GM12878 (cell line): ENCODE data around the gene ETV6. TPM values are rescaled to one million over a fixed set of nuclear protein-coding genes. Genes with fewer than 3 reads are reported as not detected.

Experiments used
- ATAC-seq: fragments of 200-7000 bp; cut with Tn5 transposase; 3 replicates; pipeline ENCODE4 v1.9.1; 2020; ENCODE audit warnings: mild to moderate bottlenecking, moderate library complexity
- BruUV-seq: library from RNA; stranded (reverse); fragments of 400-500 nt; replicated peaks from 2 replicates; lab custom pipeline; 2021; lab: Mats Ljungman, UMichigan
- CTCF ChIA-PET: fragments of 300-600 bp; sonication (Branson Sonifier 250); formaldehyde crosslinking; extraction: SDS; loops from one replicate; lab custom pipeline; 2021; ENCODE audit warnings: inconsistent platforms; lab: Yijun Ruan, JAX
- POLR2A ChIA-PET: fragments of 350-600 bp; formaldehyde crosslinking; extraction: SDS; loops from one replicate; lab custom pipeline; 2021; ENCODE audit warnings: inconsistent platforms; lab: Charles Lee
- RAD21 ChIA-PET: fragments of 300-600 bp; sonication (Branson Sonifier 250); formaldehyde crosslinking; loops from one replicate; lab custom pipeline; 2023; ENCODE audit warnings: antibody characterized with exemption; ENCODE audit not compliant: unreplicated experiment; lab: Charles Lee
- SMC1A ChIA-PET: fragments of 300-600 bp; sonication (Branson Sonifier 250); formaldehyde crosslinking; loops from one replicate; lab custom pipeline; 2023; ENCODE audit not compliant: unreplicated experiment, uncharacterized antibody; lab: Charles Lee
- DNase-seq: peaks from one replicate; pipeline ENCODE4 v3.0.0-alpha.2; 2011; ENCODE audit warnings: low read depth, low spot score
- FAIRE-seq: peaks from 3 replicates; lab custom pipeline; 2011; peaks lifted over from hg19 to GRCh38; lab: Jason Lieb, UNC
- H2AFZ ChIP-seq: 2 replicates; pipeline ENCODE4 v1.6.0; 2011; ENCODE audit warnings: low read depth, low read length, control low read depth; ENCODE audit not compliant: control insufficient read depth
- H3K27ac ChIP-seq: 2 replicates; pipeline ENCODE4 v1.5.1; 2011; ENCODE audit warnings: control low read depth; ENCODE audit not compliant: control insufficient read depth, insufficient read depth
- H3K27me3 ChIP-seq, 2 experiments: replicated peaks in 1 of 2; 2 replicates each; pipeline versions ENCODE4 v1.6.0 to v1.6.1; 2011; ENCODE audit warnings: low read length in 1 of 2; ENCODE audit not compliant: control insufficient read depth in 2 of 2, insufficient read depth in 2 of 2
- H3K36me3 ChIP-seq, 2 experiments: 2 replicates each; pipeline ENCODE4 v1.5.1; 2011; ENCODE audit warnings: low read length in 1 of 2; ENCODE audit not compliant: control insufficient read depth in 2 of 2, insufficient read depth in 2 of 2
- H3K4me1 ChIP-seq: 2 replicates; pipeline ENCODE4 v1.6.1; 2011; ENCODE audit warnings: mild to moderate bottlenecking, low read length, moderate library complexity, mixed read lengths; ENCODE audit not compliant: control insufficient read depth, insufficient read depth
- H3K4me2 ChIP-seq: 2 replicates; pipeline ENCODE4 v1.6.0; 2011; ENCODE audit warnings: control low read depth; ENCODE audit not compliant: control insufficient read depth, insufficient read depth
- H3K4me3 ChIP-seq: fragments of 200-600 bp; sonication (generic); 2 replicates; pipeline ENCODE4 v1.5.1; 2016
- H3K79me2 ChIP-seq: 2 replicates; pipeline ENCODE4 v1.6.0; 2011; ENCODE audit warnings: low read length; ENCODE audit not compliant: control insufficient read depth, insufficient read depth
- H3K9ac ChIP-seq: 2 replicates; pipeline ENCODE4 v1.8.0; 2011; ENCODE audit warnings: low read length, control low read depth, mixed read lengths; ENCODE audit not compliant: control insufficient read depth, insufficient read depth
- H3K9me3 ChIP-seq: replicated peaks from 3 replicates; pipeline ENCODE4 v1.5.1; 2011; ENCODE audit warnings: mild to moderate bottlenecking, low read length; ENCODE audit not compliant: control insufficient read depth, insufficient read depth
- H4K20me1 ChIP-seq: 2 replicates; pipeline ENCODE4 v1.6.0; 2011; ENCODE audit not compliant: control insufficient read depth, insufficient read depth
- ETV6 ChIP-seq, 2 experiments: fragments of 450-650 bp in 1 of 2; IDR thresholded peaks in 1 of 2; conservative IDR thresholded peaks in 1 of 2; 2 replicates each; pipeline ENCODE4 v1.6.1; 2014; ENCODE audit warnings: antibody characterized with exemption in 1 of 2, borderline replicate concordance in 1 of 2, low read depth in 1 of 2, mild to moderate bottlenecking in 1 of 2, moderate library complexity in 1 of 2
- KDM1A ChIP-seq: fragments of 200-600 bp; sonication (generic); IDR thresholded peaks from 2 replicates; pipeline ENCODE4 v1.6.1; 2016; ENCODE audit warnings: borderline replicate concordance
- LARP7 ChIP-seq: fragments of 450-650 bp; IDR thresholded peaks from 2 replicates; pipeline ENCODE4 v1.6.1; 2017; ENCODE audit warnings: mild to moderate bottlenecking
- RBBP5 ChIP-seq: fragments of 200-600 bp; sonication (generic); conservative IDR thresholded peaks from 2 replicates; pipeline ENCODE4 v1.6.1; 2016
- RELA ChIP-seq: fragments of 450-650 bp; IDR thresholded peaks from 2 replicates; pipeline ENCODE4 v1.8.0; 2014; ENCODE audit warnings: borderline replicate concordance; ENCODE audit not compliant: partially characterized antibody
- SRF ChIP-seq, 2 experiments: IDR thresholded peaks; 2 replicates each; pipeline ENCODE4 v1.6.1; 2011; ENCODE audit warnings: low read depth in 2 of 2, low read length in 2 of 2, mild to moderate bottlenecking in 1 of 2, moderate library complexity in 1 of 2
- WRNIP1 ChIP-seq: IDR thresholded peaks from 2 replicates; pipeline ENCODE4 v1.6.1; 2011; ENCODE audit warnings: low read depth, low read length, improper control_type of control experiment, borderline replicate concordance
- WGBS: methylation state at CpG from one replicate; pipeline ENCODE4 v1.1.6; 2016; ENCODE audit warnings: low lambda C conversion rate; ENCODE audit not compliant: insufficient replicate concordance, insufficient coverage; ENCODE audit errors: missing lambda C conversion rate; 5-methylcytosine and 5-hydroxymethylcytosine counted together
- in situ Hi-C: fragments of 300-500 bp; cut with MboI; formaldehyde crosslinking; loops from 9 replicates; pipeline ENCODE4 v1.14.3; 2018; ENCODE audit warnings: mixed read lengths
- intact Hi-C: fragments of 100-400 bp; cut with micrococcal nuclease; formaldehyde crosslinking; loops from one replicate; pipeline ENCODE4 v1.14.2; 2022; ENCODE audit not compliant: unreplicated experiment
- polyA plus RNA-seq, 11 experiments: library from polyadenylated mRNA; depleted of rRNA in 4 of 11; unstranded in 6 of 11; stranded (reverse) in 5 of 11; fragments of >200 nt; fragmentation: Nextera tagmentation in 4 of 11; fragmentation: Illumina TruSeq in 1 of 11; extraction: Ambion mirVana in 4 of 11; extraction: Trizol in 1 of 11; gene quantifications; 1 replicate in 1 of 11; 2 replicates in 10 of 11; pipeline versions ENCODE4 v1.2.1 to v1.2.3, GENCODE V29; 2011 to 2016; ENCODE audit warnings: inconsistent platforms in 2 of 11, missing spikeins in 2 of 11, low read depth in 1 of 11
- total RNA-seq, 4 experiments: library from RNA; depleted of rRNA in 3 of 4; stranded (reverse); fragments of >200 nt in 3 of 4; fragmentation: Illumina TruSeq in 1 of 4; extraction: Trizol in 1 of 4; gene quantifications; 2 replicates each; pipeline versions ENCODE4 v1.2.1 to v1.2.3, GENCODE V29; 2013 to 2021
- TF ChIP-seq, protein P1 (sequence below): fragments of 450-650 bp; conservative IDR thresholded peaks from 2 replicates; pipeline ENCODE4 v1.6.1; 2017; ENCODE audit warnings: mild to moderate bottlenecking, moderate library complexity
- TF ChIP-seq, protein P2 (sequence below): fragments of 450-650 bp; IDR thresholded peaks from 2 replicates; pipeline ENCODE4 v1.6.1; 2016; ENCODE audit warnings: mild to moderate bottlenecking
- TF ChIP-seq, protein P3 (sequence below), 3 experiments: IDR thresholded peaks in 2 of 3; conservative IDR thresholded peaks in 1 of 3; 2 replicates each; pipeline ENCODE4 v1.5.1; 2011; ENCODE audit warnings: low read depth in 3 of 3, low read length in 3 of 3, mild to moderate bottlenecking in 3 of 3, control low read depth in 2 of 3, moderate library complexity in 2 of 3, inconsistent platforms in 1 of 3, mixed read lengths in 1 of 3; ENCODE audit not compliant: control insufficient read depth in 2 of 3, insufficient read depth in 1 of 3; ENCODE audit errors: extremely low read depth in 1 of 3
- TF ChIP-seq, protein P4 (sequence below): fragments of 450-650 bp; IDR thresholded peaks from 2 replicates; pipeline ENCODE4 v1.6.1; 2017; ENCODE audit warnings: mild to moderate bottlenecking
- TF ChIP-seq, protein P5 (sequence below): fragments of 450-650 bp; IDR thresholded peaks from 2 replicates; pipeline ENCODE4 v1.6.1; 2017; ENCODE audit warnings: borderline replicate concordance

Gene ETV6
- total and polyA plus RNA-seq, 10 of the 15 experiments (the other 5 are each of a cell fraction or from before 2014, with no cell fraction given), result 6.6 to 74.8 (median 24.6) TPM

DNA sequence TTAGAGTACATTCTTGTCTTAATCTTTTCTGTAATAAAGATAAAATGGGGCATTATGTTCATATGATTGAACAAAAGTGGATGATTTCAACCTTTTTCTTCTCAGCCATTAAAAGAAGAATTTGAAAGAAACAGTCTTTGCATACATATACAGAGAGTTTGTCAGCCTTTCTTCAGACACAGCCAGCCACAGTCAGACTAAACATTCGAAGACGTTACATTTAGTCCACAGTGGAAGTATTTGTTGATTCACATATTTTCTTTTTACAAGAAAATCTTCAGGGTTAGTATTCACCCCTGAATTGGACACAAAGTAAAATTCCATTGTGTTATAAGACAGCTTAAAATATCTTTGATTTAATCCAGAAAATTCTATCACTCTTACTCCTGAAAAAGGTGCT lies 36.2 kb downstream of the ETV6 start (continued):
- TF ChIP-seq, protein P1, sequence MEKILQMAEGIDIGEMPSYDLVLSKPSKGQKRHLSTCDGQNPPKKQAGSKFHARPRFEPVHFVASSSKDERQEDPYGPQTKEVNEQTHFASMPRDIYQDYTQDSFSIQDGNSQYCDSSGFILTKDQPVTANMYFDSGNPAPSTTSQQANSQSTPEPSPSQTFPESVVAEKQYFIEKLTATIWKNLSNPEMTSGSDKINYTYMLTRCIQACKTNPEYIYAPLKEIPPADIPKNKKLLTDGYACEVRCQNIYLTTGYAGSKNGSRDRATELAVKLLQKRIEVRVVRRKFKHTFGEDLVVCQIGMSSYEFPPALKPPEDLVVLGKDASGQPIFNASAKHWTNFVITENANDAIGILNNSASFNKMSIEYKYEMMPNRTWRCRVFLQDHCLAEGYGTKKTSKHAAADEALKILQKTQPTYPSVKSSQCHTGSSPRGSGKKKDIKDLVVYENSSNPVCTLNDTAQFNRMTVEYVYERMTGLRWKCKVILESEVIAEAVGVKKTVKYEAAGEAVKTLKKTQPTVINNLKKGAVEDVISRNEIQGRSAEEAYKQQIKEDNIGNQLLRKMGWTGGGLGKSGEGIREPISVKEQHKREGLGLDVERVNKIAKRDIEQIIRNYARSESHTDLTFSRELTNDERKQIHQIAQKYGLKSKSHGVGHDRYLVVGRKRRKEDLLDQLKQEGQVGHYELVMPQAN, result no peak

DNA sequence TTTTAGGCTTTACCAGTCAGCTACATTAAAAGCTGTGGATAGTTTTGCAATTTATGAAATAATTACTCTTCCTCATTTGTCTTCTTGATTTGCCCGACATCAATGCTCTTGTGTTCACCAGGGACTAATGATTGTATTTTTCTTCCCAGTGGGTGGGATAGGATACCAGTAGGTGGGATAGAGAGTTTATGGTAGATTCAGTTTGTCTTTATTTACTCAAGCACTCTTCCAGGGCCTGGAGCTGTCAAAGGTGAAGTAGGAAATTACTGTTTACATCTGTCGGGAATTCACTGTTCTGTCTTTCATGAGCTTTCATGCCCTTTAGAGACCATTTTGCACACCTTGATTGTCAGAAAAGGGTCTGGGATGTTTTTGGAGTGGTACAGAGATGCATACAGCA lies 36.6 kb downstream of the ETV6 start:
- H3K4me2 ChIP-seq, result no peak overlapping the region
- ChIA-PET RAD21 (interaction anchor here (1.9 kb wide), 1 partner anchor 41 kb away, joined by 5 read pairs; no protein-coding TSS in a partner anchor), POLR2A (interaction anchor here (0.6 to 3.2 kb wide), 6 partner anchors 10 to 140 kb away, joined by 3 to 14 read pairs (median 4); no protein-coding TSS in a partner anchor), CTCF (interaction anchor here (0.8 to 1.9 kb wide), 2 partner anchors 16 to 172 kb away, joined by 3 to 6 read pairs; no protein-coding TSS in a partner anchor), SMC1A (interaction anchor here (0.9 to 2.2 kb wide), 8 partner anchors 12 to 143 kb away, joined by 3 to 8 read pairs (median 4); no protein-coding TSS in a partner anchor)
- H3K36me3 ChIP-seq, result peaks cover 6% of the 10 kb centered on the region in 2 experiments
- H2AFZ ChIP-seq, result no peak overlapping the region
- ATAC-seq, result no peak
- H4K20me1 ChIP-seq, result peaks cover 3% of the 10 kb centered on the region; the same call in 1 of the 2 replicates
- no peak overlapping the region for H3K27ac ChIP-seq
- WGBS, result 97% methylated on average over 2 of the region's 2 CpGs
- intact Hi-C loops, result no loop called here
- H3K4me3 ChIP-seq, result no peak overlapping the region
- peaks cover 12% of the 10 kb centered on the region for H3K4me1 ChIP-seq
- peaks cover 88% of the 10 kb centered on the region for H3K79me2 ChIP-seq
- BruUV-seq, result no TSS peak
- in situ Hi-C loops, result no loop called here
- H3K27me3 ChIP-seq, result no peaks in the 10 kb centered on the region
- FAIRE-seq, result no peak
- DNase-seq, result no peak
- no peaks in the 10 kb centered on the region for H3K9me3 ChIP-seq
- H3K9ac ChIP-seq, result no peak overlapping the region
- no peak for TF ChIP-seq LARP7
- no peak for TF ChIP-seq RBBP5
- TF ChIP-seq ETV6 (conservative IDR thresholded peaks at IDR 0.05 in 1 of 2, IDR thresholded peaks at IDR 0.05 in 1 of 2; ENCODE audit: borderline replicate concordance in 1 of 2, low read depth in 1 of 2), result no peak
- TF ChIP-seq WRNIP1, result no peak
- TF ChIP-seq, protein P2, sequence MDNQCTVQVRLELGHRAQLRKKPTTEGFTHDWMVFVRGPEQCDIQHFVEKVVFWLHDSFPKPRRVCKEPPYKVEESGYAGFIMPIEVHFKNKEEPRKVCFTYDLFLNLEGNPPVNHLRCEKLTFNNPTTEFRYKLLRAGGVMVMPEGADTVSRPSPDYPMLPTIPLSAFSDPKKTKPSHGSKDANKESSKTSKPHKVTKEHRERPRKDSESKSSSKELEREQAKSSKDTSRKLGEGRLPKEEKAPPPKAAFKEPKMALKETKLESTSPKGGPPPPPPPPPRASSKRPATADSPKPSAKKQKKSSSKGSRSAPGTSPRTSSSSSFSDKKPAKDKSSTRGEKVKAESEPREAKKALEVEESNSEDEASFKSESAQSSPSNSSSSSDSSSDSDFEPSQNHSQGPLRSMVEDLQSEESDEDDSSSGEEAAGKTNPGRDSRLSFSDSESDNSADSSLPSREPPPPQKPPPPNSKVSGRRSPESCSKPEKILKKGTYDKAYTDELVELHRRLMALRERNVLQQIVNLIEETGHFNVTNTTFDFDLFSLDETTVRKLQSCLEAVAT, result no peak
- no peak for TF ChIP-seq KDM1A
- TF ChIP-seq RELA, result no peak
- TF ChIP-seq, protein P3, sequence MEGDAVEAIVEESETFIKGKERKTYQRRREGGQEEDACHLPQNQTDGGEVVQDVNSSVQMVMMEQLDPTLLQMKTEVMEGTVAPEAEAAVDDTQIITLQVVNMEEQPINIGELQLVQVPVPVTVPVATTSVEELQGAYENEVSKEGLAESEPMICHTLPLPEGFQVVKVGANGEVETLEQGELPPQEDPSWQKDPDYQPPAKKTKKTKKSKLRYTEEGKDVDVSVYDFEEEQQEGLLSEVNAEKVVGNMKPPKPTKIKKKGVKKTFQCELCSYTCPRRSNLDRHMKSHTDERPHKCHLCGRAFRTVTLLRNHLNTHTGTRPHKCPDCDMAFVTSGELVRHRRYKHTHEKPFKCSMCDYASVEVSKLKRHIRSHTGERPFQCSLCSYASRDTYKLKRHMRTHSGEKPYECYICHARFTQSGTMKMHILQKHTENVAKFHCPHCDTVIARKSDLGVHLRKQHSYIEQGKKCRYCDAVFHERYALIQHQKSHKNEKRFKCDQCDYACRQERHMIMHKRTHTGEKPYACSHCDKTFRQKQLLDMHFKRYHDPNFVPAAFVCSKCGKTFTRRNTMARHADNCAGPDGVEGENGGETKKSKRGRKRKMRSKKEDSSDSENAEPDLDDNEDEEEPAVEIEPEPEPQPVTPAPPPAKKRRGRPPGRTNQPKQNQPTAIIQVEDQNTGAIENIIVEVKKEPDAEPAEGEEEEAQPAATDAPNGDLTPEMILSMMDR (IDR thresholded peaks at IDR 0.05 in 2 of 3, conservative IDR thresholded peaks at IDR 0.05 in 1 of 3; ENCODE audit: control insufficient read depth in 2 of 3, extremely low read depth in 1 of 3, insufficient read depth in 1 of 3, low read depth in 3 of 3, low read length in 3 of 3), result no peak
- TF ChIP-seq SRF (IDR thresholded peaks at IDR 0.05; ENCODE audit: low read depth in 2 of 2, low read length in 2 of 2), result no peak
- TF ChIP-seq, protein P4, sequence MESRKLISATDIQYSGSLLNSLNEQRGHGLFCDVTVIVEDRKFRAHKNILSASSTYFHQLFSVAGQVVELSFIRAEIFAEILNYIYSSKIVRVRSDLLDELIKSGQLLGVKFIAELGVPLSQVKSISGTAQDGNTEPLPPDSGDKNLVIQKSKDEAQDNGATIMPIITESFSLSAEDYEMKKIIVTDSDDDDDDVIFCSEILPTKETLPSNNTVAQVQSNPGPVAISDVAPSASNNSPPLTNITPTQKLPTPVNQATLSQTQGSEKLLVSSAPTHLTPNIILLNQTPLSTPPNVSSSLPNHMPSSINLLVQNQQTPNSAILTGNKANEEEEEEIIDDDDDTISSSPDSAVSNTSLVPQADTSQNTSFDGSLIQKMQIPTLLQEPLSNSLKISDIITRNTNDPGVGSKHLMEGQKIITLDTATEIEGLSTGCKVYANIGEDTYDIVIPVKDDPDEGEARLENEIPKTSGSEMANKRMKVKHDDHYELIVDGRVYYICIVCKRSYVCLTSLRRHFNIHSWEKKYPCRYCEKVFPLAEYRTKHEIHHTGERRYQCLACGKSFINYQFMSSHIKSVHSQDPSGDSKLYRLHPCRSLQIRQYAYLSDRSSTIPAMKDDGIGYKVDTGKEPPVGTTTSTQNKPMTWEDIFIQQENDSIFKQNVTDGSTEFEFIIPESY, result no peak
- TF ChIP-seq, protein P5, sequence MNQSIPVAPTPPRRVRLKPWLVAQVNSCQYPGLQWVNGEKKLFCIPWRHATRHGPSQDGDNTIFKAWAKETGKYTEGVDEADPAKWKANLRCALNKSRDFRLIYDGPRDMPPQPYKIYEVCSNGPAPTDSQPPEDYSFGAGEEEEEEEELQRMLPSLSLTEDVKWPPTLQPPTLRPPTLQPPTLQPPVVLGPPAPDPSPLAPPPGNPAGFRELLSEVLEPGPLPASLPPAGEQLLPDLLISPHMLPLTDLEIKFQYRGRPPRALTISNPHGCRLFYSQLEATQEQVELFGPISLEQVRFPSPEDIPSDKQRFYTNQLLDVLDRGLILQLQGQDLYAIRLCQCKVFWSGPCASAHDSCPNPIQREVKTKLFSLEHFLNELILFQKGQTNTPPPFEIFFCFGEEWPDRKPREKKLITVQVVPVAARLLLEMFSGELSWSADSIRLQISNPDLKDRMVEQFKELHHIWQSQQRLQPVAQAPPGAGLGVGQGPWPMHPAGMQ, result no peak
